Amygdala (tissue), 56 donors: ENCODE results near the gene E4F1.

Experiments
- DNase-seq, 56 donors: peaks; one replicate each; lab custom pipeline; 2025; lab: John Stamatoyannopoulos, UW

Gene E4F1

DNA sequence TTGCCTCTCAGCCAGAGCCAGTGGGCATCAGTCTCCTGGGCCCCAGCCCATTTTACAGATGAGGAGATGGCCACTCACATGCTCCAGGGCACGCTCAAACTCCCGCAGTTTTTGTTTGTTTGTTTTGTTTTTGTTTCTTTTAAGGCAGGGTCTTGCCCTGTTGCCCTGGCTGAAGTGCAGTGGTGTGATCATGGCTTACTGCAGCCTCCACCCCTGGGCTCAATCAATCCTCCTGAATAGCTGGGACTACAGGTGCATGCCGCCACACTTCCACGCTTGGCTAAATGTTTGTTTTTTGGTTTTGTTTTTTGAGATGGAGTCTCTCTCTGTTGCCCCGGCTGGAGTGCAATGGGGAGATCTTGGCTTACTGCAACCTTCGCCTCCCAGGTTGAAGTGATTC is 3.5 kb downstream of the E4F1 start:
- no peak for DNase-seq

DNA sequence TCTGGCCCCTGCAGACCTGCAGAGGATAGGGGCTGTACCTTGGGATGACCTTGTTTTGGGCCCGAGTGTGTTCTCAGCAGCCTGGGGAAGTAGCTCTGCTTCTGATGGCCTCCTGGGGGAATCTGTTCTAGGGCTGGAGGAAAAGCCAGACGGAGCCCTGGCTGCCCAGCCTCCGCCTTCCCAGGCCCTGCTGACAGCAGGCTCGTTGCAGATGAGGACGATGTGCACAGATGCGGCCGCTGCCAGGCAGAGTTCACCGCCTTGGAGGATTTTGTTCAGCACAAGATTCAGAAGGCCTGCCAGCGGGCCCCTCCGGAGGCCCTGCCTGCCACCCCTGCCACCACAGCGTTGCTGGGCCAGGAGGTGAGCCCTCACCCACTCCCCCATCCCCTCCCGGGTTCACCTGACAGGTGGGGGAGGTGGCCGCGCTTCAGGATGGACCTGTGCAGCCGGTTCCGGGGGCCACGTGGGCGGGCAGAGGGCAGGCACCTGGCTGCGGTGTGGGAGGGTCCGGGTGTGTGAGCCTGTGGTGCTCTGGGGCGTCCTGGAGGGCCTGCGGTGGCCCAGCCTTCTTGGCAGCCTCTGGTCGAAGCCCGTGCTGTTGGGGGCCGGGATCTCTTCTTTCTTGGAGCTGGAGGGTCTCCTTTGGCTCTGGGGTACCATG is 4.9 kb downstream of the E4F1 start:
- no peak for DNase-seq

DNA sequence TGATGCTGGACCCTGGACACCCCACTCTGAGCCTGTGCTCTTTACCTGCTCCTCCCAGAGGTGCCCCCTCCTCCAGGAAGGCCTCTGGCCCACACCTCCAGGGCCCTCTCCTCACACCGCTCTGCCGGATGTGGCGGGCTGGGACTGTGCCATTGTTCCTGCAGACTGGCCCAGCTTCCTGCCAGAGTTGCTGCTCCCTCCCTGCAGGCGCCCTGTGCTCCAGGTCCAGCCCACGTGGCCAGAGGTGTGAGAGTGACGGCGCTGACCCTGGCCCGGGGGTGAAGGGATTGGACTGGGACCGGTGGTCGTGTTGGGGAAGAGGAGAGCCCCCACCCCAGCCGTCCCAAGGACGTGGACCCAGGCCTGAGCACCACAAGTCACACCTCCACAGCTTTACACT is 5.7 kb downstream of the E4F1 start:
- DNase-seq: no peak

- DNase-seq: no peak
Measured at GRCh38 chr16:2229632-2230250, 6.3 kb downstream of the E4F1 start.

GRCh38 chr16:2230376-2230775 is 7.0 kb downstream of the E4F1 start:
- no peak for DNase-seq

- peak in 1 of 56 donors; percentile 12 for DNase-seq
Measured at GRCh38 chr16:2231016-2231931, 7.9 kb downstream of the E4F1 start.

- DNase-seq: no peak
Measured at GRCh38 chr16:2232094-2232990, 9.0 kb downstream of the E4F1 start.

GRCh38 chr16:2233046-2233775 is 9.8 kb downstream of the E4F1 start:
- DNase-seq: no peak

DNA sequence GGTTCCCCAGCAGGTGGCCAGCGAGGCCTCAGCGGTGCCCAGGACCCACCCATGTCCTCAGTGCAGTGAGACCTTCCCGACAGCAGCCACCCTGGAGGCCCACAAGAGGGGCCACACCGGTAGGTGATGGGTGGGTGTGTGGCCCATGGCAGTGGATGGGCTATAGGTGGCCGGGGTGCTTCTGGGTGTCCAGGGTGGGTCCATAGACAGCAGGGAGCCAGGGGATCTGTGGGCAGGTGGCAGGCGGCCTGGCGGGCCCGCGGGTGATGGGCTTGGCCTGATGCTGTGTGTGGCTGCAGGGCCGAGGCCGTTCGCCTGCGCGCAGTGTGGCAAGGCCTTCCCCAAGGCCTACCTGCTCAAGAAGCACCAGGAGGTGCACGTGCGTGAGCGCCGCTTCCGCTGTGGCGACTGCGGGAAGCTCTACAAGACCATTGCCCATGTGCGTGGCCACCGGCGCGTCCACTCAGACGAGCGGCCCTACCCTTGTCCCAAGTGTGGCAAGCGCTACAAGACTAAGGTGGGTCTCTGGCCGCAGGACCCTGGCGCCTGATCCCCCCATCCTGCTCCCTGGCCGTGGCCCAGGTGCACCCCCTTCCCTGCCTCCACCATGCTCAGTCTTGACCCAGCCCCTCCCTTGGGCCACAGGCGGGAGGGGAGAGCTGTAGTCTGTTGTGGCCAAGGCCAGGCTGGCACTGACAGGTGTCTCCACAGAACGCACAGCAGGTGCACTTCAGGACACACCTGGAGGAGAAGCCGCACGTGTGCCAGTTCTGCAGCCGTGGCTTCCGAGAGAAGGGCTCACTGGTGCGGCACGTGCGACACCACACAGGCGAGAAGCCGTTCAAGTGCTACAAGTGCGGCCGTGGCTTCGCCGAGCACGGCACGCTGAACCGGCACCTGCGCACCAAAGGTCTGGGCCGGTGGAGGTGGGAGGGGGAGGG is 10.8 kb downstream of the E4F1 start:
- no peak for DNase-seq

DNA sequence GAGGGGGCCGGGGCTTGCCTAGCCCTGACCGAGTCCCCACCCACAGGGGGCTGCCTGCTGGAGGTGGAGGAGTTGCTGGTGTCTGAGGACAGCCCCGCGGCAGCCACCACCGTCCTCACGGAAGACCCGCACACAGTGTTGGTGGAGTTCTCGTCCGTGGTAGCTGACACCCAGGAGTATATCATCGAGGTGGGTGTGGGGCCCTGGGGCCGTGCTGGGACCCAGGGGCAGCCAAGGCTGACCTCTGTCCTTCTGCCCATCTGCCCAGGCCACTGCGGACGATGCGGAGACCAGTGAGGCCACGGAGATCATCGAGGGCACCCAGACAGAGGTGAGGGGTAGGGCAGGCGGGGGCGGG is 11.4 kb downstream of the E4F1 start:
- no peak for DNase-seq

- no peak for DNase-seq
Measured at GRCh38 chr16:2235234-2235651, 11.9 kb downstream of the E4F1 start.

DNA sequence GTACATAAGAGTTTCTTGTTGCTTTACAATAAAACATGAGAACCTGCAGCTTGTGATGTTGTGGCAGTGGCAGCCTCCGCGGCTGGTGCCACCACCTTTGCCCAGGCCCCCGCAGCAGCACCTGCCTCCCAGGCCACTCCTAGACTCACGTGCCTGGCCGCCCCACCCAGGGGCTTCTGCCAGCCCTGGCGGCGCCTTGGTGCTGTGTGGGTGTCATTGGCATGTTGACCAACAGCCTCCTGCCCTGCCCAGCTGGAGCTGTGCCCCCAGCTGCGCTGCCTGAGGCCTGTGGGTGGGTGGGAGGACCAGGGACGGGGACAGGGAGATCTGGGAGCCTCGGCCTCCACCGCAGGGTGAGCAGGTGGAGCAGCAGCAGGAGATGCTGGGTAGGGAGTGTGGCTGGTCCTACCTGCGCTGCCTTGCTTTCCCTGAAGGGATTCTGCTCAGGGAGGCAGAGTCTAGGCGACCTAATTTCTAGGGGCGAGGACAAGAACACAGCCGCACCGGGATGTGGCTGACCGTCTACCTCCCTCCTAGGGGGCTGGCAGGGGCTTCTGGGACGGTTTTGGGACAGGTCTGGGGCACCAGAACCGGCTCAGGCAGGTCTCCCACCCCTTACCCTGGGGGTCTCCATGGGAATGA is 12.4 kb downstream of the E4F1 start:
- DNase-seq: no peak

GRCh38 chr16:2236337-2237101 is 13.1 kb downstream of the E4F1 start, which contains the start of gene DNASE1L2:
TSS of gene DNASE1L2 (plus strand) at chr16:2236444. CDS start at chr16:2236817, 373 bp downstream.
- DNase-seq: no peak

DNA sequence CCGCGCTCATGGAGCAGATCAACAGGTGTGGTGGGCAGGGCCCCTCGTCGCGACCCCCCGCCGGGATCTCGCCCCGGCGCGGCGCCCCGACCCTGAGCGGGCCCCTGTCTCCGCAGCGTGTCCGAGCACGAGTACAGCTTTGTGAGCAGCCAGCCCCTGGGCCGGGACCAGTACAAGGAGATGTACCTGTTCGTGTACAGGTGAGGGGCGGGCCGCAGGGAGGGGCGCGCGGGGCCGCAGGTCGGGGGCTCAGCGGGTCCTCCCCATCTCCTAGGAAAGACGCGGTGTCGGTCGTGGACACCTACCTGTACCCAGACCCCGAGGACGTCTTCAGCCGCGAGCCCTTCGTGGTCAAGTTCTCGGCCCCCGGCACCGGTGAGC is 13.7 kb downstream of the E4F1 start:
- DNase-seq: no peak

GRCh38 chr16:2237493-2238149 is 14.2 kb downstream of the E4F1 start:
- no peak for DNase-seq

GRCh38 chr16:2238150-2238837 is 14.9 kb downstream of the E4F1 start:
- no peak for DNase-seq
